HepG2 (cell line): ENCODE measurements around the gene GRM6. TPM values are rescaled to one million over a fixed set of nuclear protein-coding genes. Genes with fewer than 3 reads are reported as not detected.

Experiments
- ATAC-seq: fragments of 200-7000 bp; cut with Tn5 transposase; 3 replicates; pipeline ENCODE4 v1.9.1; 2020; ENCODE audit warnings: mild to moderate bottlenecking, moderate library complexity
- BruUV-seq: library from RNA; stranded (reverse); fragments of 400-500 nt; replicated peaks from 2 replicates; lab custom pipeline; 2021; lab: Mats Ljungman, UMichigan
- CTCF ChIA-PET: fragments of 300-600 bp; formaldehyde crosslinking; extraction: SDS; loops from one replicate; lab custom pipeline; 2021; ENCODE audit warnings: low total read pairs, inconsistent platforms, low intra/inter-chr PET ratio; lab: Yijun Ruan, JAX
- POLR2A ChIA-PET: fragments of 350-600 bp; sonication (Branson Sonifier 250); formaldehyde crosslinking; loops from one replicate; lab custom pipeline; 2020; ENCODE audit warnings: antibody characterized with exemption, inconsistent platforms; lab: Yijun Ruan, JAX
- DNase-seq: peaks from one replicate; pipeline ENCODE4 v3.0.0-alpha.2; 2015; ENCODE audit warnings: low spot score
- FAIRE-seq: peaks from 3 replicates; lab custom pipeline; 2011; peaks lifted over from hg19 to GRCh38; lab: Jason Lieb, UNC
- H2AFZ ChIP-seq: one replicate; pipeline ENCODE4 v1.6.1; 2011; ENCODE audit warnings: low read length, inconsistent platforms
- H3K27ac ChIP-seq: fragments of 300-600 bp; 3 replicates; pipeline ENCODE4 v1.8.0; 2011; ENCODE audit warnings: mixed run types, mild to moderate bottlenecking, mixed read lengths, low read length, inconsistent platforms; ENCODE audit not compliant: insufficient read depth; ENCODE audit errors: extremely low read length
- H3K27me3 ChIP-seq, 2 experiments: fragments of 200-600 bp in 1 of 2; 2 replicates in 1 of 2; 3 replicates in 1 of 2; pipeline versions ENCODE4 v1.6.0 to v1.8.0; 2011; ENCODE audit warnings: low read length in 2 of 2, mild to moderate bottlenecking in 2 of 2, moderate library complexity in 2 of 2, inconsistent platforms in 1 of 2; ENCODE audit not compliant: insufficient read depth in 2 of 2, control insufficient read depth in 1 of 2
- H3K36me3 ChIP-seq, 2 experiments: fragments of 200-600 bp in 1 of 2; replicated peaks in 1 of 2; 2 replicates in 1 of 2; 3 replicates in 1 of 2; pipeline versions ENCODE4 v1.5.1 to v1.8.0; 2011; ENCODE audit warnings: low read length in 2 of 2, inconsistent platforms in 1 of 2; ENCODE audit not compliant: insufficient read depth in 2 of 2, control insufficient read depth in 1 of 2
- H3K4me1 ChIP-seq: 2 replicates; pipeline ENCODE4 v1.5.1; 2012; ENCODE audit warnings: low read length, inconsistent platforms; ENCODE audit not compliant: insufficient read depth
- H3K4me2 ChIP-seq: 2 replicates; pipeline ENCODE4 v1.6.0; 2011; ENCODE audit warnings: low read depth, low read length, inconsistent platforms
- H3K4me3 ChIP-seq, 3 experiments: fragments of 200-600 bp in 1 of 3; sonication (generic), shearing (Covaris generic) in 1 of 3; replicated peaks in 1 of 3; 2 replicates each; pipeline ENCODE4 v1.5.1; 2011 to 2016; ENCODE audit warnings: low read length in 3 of 3, inconsistent platforms in 2 of 3, low read depth in 2 of 3, mild to moderate bottlenecking in 2 of 3, control low read depth in 1 of 3, mixed read lengths in 1 of 3; ENCODE audit not compliant: insufficient read depth in 1 of 3
- H3K79me2 ChIP-seq: one replicate; pipeline ENCODE4 v1.6.1; 2011; ENCODE audit warnings: low read length, inconsistent platforms; ENCODE audit not compliant: insufficient read depth
- H3K9ac ChIP-seq: 2 replicates; pipeline ENCODE4 v1.6.0; 2011; ENCODE audit warnings: mild to moderate bottlenecking, low read depth, low read length, inconsistent platforms; ENCODE audit not compliant: insufficient read depth
- H3K9me3 ChIP-seq: 2 replicates; pipeline ENCODE4 v1.5.1; 2012; ENCODE audit warnings: mild to moderate bottlenecking, low read length
- H4K20me1 ChIP-seq: 2 replicates; pipeline ENCODE4 v1.6.0; 2011; ENCODE audit warnings: inconsistent platforms, mild to moderate bottlenecking, low read length, moderate library complexity; ENCODE audit not compliant: insufficient read depth
- HOXA9 ChIP-seq: sonication (generic); formaldehyde crosslinking; IDR thresholded peaks from 2 replicates; pipeline ENCODE4 v1.8.1; 2022; ENCODE audit warnings: missing genetic modification reagents, mild to moderate bottlenecking, moderate library complexity, borderline replicate concordance
- NR3C1 ChIP-seq: sonication (generic); formaldehyde crosslinking; IDR thresholded peaks from 2 replicates; pipeline ENCODE4 v1.4.0; 2020; ENCODE audit warnings: missing genetic modification reagents
- SIX1 ChIP-seq: sonication (generic); formaldehyde crosslinking; IDR thresholded peaks from 2 replicates; pipeline ENCODE4 v1.4.0; 2020; ENCODE audit warnings: missing genetic modification reagents, borderline replicate concordance
- ZC3H4 ChIP-seq: sonication (generic); formaldehyde crosslinking; IDR thresholded peaks from 2 replicates; pipeline ENCODE4 v1.4.0; 2020; ENCODE audit warnings: missing genetic modification reagents, borderline replicate concordance
- ZNF558 ChIP-seq: sonication (generic); formaldehyde crosslinking; IDR thresholded peaks from 2 replicates; pipeline ENCODE4 v1.9.0; 2022; ENCODE audit warnings: mild to moderate bottlenecking, missing genetic modification reagents, borderline replicate concordance
- WGBS: methylation state at CpG from one replicate; pipeline ENCODE4 v1.1.6; 2017; ENCODE audit warnings: low lambda C conversion rate; 5-methylcytosine and 5-hydroxymethylcytosine counted together
- in situ Hi-C: cut with HindIII; loops from 2 replicates; pipeline ENCODE4 v1.10.0; 2017; ENCODE audit warnings: low pct_unique_long_range_greater_than_20kb; ENCODE audit not compliant: extremely low pct_ligation_motif_present
- intact Hi-C: fragments of 100-400 bp; cut with micrococcal nuclease; formaldehyde crosslinking; loops from one replicate; pipeline ENCODE4 v1.10.0; 2022; ENCODE audit not compliant: unreplicated experiment
- polyA plus RNA-seq, 8 experiments: library from polyadenylated mRNA; depleted of rRNA in 3 of 8; stranded (reverse) in 7 of 8; unstranded in 1 of 8; fragments of >200 nt; fragmentation: Illumina TruSeq in 4 of 8; extraction: Trizol in 4 of 8; gene quantifications; 2 replicates each; pipeline versions ENCODE4 v1.2.1 to v1.2.3, GENCODE V29; 2011 to 2016; ENCODE audit warnings: low read depth in 4 of 8, missing spikeins in 1 of 8, mixed read lengths in 1 of 8; ENCODE audit not compliant: insufficient read depth in 1 of 8
- total RNA-seq, 5 experiments: library from RNA; depleted of rRNA; stranded (reverse); fragments of >200 nt; fragmentation: Illumina TruSeq; extraction: Trizol; gene quantifications; 2 replicates each; pipeline ENCODE4 v1.2.3, GENCODE V29; 2016; ENCODE audit warnings: low read depth in 1 of 5
- TF ChIP-seq, protein P1 (sequence below): sonication (generic); formaldehyde crosslinking; IDR thresholded peaks from 2 replicates; pipeline ENCODE4 v1.5.0; 2020; ENCODE audit warnings: mild to moderate bottlenecking, missing genetic modification reagents
- TF ChIP-seq, protein P2 (sequence below): sonication (generic); formaldehyde crosslinking; conservative IDR thresholded peaks from 2 replicates; pipeline ENCODE4 v1.4.0; 2020; ENCODE audit warnings: missing genetic modification reagents
- TF ChIP-seq, protein P3 (sequence below): sonication (generic); formaldehyde crosslinking; IDR thresholded peaks from 2 replicates; pipeline ENCODE4 v1.5.0; 2020; ENCODE audit warnings: missing genetic modification reagents
- TF ChIP-seq, protein P4 (sequence below): sonication (generic); formaldehyde crosslinking; IDR thresholded peaks from 2 replicates; pipeline ENCODE4 v1.4.0; 2020; ENCODE audit warnings: missing genetic modification reagents, mild to moderate bottlenecking, borderline replicate concordance

Gene GRM6
- total and polyA plus RNA-seq, 2 of the 13 experiments (the other 11 are each of a cell fraction or from before 2014, with no cell fraction given) = not detected

DNA sequence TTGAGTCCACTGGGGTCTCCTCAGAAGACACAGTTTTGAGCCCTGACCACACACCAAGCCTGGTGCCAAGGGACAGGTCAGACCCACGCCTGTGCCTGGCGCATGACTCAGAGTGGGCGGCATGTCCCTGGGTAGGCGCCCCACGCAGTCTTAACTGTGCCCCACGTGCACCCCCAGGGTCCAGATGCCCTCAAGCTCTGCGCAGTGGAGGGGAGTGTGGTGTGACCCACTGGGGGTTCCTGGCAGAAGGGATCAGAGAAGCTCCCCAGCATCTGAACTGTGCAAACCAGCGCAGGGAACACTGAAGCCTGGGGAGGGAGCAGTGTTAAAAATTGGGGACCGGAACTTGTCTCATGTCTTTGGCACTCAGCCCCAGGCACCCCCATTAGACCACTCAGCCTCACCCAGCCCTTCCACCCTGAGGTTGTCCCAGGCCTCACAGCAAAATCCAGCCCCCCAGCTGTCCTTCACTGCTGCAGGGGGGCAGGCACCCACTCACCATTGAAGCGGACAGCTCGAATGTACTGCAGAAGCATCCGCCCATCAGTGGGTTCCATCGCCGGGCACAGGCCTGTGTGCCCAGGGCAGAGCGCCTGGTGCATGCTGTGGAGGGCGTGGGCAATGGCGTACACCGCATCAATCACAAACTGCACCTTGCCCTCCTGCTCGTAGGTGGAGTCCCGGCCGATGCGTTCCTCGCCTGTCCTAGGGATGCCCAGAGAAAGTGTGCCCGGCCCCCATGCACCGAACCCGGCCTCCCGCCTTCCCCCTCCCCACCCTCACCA, 6.5 kb downstream of the GRM6 start:
- Histone ChIP-seq H3K27ac (no peak overlapping the region), H3K9me3 (peaks cover 50% of the 10 kb centered on the region), H4K20me1 (no peaks in the 10 kb centered on the region), H3K79me2 (no peaks in the 10 kb centered on the region), H3K4me1 (no peaks in the 10 kb centered on the region), H3K27me3 (no peaks in the 10 kb centered on the region), H3K9ac (no peak overlapping the region), H3K4me2 (no peak overlapping the region), H3K36me3 (no peaks in the 10 kb centered on the region), H3K4me3 (no peak overlapping the region), H2AFZ (no peak overlapping the region)
- no peak for DNase-seq
- WGBS = 44% methylated on average over 11 of the region's 27 CpGs
- no peak for ATAC-seq
- no peak for FAIRE-seq
- no TSS peak for BruUV-seq
- ChIA-PET POLR2A (no interaction called here), CTCF (no interaction called here)
- intact Hi-C loops = no loop called here
- in situ Hi-C loops = no loop called here
- TF ChIP-seq SIX1 (CRISPR knock-in tag) (no peak), HOXA9 (CRISPR knock-in tag) (no peak), ZC3H4 (no peak), NR3C1 (no peak), ZNF558 (CRISPR knock-in tag) (no peak)
- TF ChIP-seq, protein P1, sequence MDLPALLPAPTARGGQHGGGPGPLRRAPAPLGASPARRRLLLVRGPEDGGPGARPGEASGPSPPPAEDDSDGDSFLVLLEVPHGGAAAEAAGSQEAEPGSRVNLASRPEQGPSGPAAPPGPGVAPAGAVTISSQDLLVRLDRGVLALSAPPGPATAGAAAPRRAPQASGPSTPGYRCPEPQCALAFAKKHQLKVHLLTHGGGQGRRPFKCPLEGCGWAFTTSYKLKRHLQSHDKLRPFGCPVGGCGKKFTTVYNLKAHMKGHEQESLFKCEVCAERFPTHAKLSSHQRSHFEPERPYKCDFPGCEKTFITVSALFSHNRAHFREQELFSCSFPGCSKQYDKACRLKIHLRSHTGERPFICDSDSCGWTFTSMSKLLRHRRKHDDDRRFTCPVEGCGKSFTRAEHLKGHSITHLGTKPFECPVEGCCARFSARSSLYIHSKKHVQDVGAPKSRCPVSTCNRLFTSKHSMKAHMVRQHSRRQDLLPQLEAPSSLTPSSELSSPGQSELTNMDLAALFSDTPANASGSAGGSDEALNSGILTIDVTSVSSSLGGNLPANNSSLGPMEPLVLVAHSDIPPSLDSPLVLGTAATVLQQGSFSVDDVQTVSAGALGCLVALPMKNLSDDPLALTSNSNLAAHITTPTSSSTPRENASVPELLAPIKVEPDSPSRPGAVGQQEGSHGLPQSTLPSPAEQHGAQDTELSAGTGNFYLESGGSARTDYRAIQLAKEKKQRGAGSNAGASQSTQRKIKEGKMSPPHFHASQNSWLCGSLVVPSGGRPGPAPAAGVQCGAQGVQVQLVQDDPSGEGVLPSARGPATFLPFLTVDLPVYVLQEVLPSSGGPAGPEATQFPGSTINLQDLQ (CRISPR knock-in tag) = no peak
- TF ChIP-seq, protein P2, sequence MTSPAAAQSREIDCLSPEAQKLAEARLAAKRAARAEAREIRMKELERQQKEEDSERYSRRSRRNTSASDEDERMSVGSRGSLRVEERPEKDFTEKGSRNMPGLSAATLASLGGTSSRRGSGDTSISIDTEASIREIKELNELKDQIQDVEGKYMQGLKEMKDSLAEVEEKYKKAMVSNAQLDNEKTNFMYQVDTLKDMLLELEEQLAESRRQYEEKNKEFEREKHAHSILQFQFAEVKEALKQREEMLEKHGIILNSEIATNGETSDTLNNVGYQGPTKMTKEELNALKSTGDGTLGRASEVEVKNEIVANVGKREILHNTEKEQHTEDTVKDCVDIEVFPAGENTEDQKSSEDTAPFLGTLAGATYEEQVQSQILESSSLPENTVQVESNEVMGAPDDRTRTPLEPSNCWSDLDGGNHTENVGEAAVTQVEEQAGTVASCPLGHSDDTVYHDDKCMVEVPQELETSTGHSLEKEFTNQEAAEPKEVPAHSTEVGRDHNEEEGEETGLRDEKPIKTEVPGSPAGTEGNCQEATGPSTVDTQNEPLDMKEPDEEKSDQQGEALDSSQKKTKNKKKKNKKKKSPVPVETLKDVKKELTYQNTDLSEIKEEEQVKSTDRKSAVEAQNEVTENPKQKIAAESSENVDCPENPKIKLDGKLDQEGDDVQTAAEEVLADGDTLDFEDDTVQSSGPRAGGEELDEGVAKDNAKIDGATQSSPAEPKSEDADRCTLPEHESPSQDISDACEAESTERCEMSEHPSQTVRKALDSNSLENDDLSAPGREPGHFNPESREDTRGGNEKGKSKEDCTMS (CRISPR knock-in tag) = no peak
- TF ChIP-seq, protein P3, sequence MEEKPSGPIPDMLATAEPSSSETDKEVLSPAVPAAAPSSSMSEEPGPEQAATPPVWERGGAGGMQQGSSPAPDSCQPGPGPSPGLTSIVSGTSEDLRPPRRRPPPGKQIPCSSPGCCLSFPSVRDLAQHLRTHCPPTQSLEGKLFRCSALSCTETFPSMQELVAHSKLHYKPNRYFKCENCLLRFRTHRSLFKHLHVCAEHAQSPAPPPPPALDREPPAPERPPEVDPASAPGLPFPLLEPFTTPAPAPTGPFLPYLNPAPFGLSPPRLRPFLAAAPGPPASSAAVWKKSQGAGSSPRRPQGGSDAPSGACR (CRISPR knock-in tag) = no peak
- TF ChIP-seq, protein P4, sequence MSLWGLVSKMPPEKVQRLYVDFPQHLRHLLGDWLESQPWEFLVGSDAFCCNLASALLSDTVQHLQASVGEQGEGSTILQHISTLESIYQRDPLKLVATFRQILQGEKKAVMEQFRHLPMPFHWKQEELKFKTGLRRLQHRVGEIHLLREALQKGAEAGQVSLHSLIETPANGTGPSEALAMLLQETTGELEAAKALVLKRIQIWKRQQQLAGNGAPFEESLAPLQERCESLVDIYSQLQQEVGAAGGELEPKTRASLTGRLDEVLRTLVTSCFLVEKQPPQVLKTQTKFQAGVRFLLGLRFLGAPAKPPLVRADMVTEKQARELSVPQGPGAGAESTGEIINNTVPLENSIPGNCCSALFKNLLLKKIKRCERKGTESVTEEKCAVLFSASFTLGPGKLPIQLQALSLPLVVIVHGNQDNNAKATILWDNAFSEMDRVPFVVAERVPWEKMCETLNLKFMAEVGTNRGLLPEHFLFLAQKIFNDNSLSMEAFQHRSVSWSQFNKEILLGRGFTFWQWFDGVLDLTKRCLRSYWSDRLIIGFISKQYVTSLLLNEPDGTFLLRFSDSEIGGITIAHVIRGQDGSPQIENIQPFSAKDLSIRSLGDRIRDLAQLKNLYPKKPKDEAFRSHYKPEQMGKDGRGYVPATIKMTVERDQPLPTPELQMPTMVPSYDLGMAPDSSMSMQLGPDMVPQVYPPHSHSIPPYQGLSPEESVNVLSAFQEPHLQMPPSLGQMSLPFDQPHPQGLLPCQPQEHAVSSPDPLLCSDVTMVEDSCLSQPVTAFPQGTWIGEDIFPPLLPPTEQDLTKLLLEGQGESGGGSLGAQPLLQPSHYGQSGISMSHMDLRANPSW (CRISPR knock-in tag) = no peak
